OCI-M2 (cell line): ENCODE data around the gene TPR.

Experiments
- DNase-seq: peaks from one replicate; lab custom pipeline; 2025; ENCODE audit not compliant: unreplicated experiment; lab: John Stamatoyannopoulos, UW

The TPR gene

GRCh38 chr1:186291271-186291670 lies 83.8 kb downstream of the TPR start:
- no peak for DNase-seq

DNA sequence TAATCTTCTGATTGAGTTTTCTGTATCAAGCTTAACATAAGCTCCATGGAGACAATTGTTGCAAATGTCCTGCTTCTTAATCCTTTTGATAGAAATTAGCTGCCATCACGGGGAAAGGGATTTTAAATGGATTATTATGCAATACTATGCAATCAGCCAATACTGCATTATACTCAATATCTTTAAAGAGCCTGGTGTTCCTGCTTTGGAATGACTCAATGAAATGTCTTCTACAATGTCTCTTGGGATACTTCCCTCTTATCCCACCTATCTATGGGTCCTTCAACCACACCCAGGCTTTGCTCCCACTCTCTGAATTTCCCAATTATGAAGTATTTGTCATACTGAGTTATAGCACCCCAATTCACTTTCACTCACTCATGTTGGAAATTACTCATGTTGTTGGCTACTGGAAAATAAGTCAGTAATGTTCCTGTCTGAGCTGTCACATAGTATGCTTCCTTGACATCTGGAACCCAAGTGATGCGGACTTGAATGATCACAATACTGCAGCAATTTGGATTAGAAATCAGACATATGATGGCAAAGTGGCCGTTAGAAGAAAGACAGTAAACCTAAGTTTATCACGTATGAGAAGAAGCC lies 85.0 kb downstream of the TPR start:
- no peak for DNase-seq

DNA sequence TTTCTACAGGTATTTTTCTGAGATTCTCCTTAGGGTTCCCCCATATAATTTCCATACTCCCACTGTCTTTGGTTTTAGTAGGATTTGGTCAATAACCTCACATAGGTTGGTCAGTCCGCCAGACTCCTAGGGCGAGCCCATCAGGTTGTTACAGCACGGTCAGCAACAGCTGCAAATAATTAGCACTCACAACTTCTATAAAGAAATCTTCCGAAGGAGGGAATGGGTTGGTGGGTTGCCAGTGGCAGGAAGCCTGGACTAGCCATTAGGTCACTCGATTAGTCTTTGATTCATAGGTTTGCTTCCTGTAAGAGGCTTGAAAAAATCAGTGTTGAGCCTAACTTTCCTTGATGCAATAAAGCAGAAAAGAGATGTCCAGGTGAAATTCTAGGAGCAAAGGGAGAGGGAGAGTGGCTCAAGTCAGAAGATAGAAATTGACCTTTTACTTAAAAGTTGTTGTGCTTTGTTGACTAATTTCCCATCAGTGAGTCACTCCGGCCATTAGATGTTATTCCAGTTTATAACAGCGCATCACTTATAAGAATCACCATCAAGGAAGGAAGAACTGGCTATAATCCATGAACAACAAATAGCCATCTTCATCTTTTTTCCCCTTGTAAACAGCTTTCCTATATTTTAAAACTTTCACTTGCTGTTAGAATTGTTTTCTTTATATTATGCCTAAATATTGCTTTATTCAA lies 88.3 kb downstream of the TPR start:
- no peak for DNase-seq

DNA sequence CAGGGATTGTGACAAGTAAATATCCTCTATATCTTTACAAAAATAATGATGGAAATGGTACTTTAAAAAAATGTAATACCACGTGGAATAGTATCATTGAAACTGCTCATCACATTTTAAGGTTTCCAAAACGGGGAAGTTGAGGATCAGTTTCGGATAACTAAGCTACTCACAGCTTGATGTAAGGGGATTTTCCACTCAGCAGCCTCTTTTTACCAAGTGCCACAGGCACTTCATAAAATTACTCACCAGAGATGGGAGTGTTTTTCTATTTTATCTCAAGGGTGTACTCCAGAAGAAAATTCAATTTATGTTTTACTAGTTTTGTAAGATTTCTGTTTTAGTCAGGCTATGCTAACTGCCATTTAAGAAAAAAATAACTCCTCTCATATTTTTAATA lies 91.7 kb downstream of the TPR start:
- DNase-seq, result no peak

- DNase-seq, result no peak
Observed at GRCh38 chr1:186282466-186282865, 92.6 kb downstream of the TPR start.

- DNase-seq, result no peak
Observed at GRCh38 chr1:186275822-186276221, 99.2 kb downstream of the TPR start.

- DNase-seq, result no peak
Observed at GRCh38 chr1:186272486-186272885, 102.6 kb downstream of the TPR start.

- DNase-seq, result no peak
Observed at GRCh38 chr1:186271032-186271431, 104.0 kb downstream of the TPR start.
